Gastroesophageal sphincter (tissue), 4 donors: ENCODE measurements around the gene PRDM16. TPM values are rescaled to one million over a fixed set of nuclear protein-coding genes. Genes with fewer than 3 reads are reported as not detected.

Source experiments
- ATAC-seq: fragments of 150-250 bp; one replicate; pipeline ENCODE4 v1.9.1; 2016; ENCODE audit warnings: mild to moderate bottlenecking, moderate library complexity
- H3K27ac ChIP-seq, 4 donors: fragments of 200-600 bp; sonication (generic) in 3 of 4; 1 replicate in 3 of 4; 2 replicates in 1 of 4; pipeline ENCODE4 v1.5.1; 2016 to 2019
- H3K27me3 ChIP-seq: fragments of 200-600 bp; sonication (generic); one replicate; pipeline ENCODE4 v1.5.1; 2019
- H3K36me3 ChIP-seq, 2 donors: fragments of 200-600 bp; sonication (generic); one replicate each; pipeline ENCODE4 v1.5.1; 2019; ENCODE audit warnings: control low read depth in 1 of 2
- H3K4me1 ChIP-seq, 3 donors: fragments of 200-600 bp; sonication (generic); 1 replicate in 2 of 3; 2 replicates in 1 of 3; pipeline ENCODE4 v1.5.1; 2016 to 2019; ENCODE audit warnings: control low read depth in 2 of 3
- H3K4me3 ChIP-seq, 2 donors: fragments of 200-600 bp; sonication (generic); one replicate each; pipeline ENCODE4 v1.5.1; 2019; ENCODE audit warnings: mild to moderate bottlenecking in 1 of 2, moderate library complexity in 1 of 2
- H3K9me3 ChIP-seq, 3 donors: fragments of 200-600 bp; sonication (generic); one replicate each; pipeline ENCODE4 v1.5.1; 2017 to 2019; ENCODE audit warnings: control low read depth in 2 of 3
- EP300 ChIP-seq: sonication (generic); formaldehyde crosslinking; IDR thresholded peaks from one replicate; pipeline ENCODE4 v1.6.1; 2017; ENCODE audit warnings: antibody characterized with exemption, mild to moderate bottlenecking
- POLR2A ChIP-seq, 2 donors: fragments of 450-650 bp; IDR thresholded peaks; one replicate each; pipeline ENCODE4 v1.6.1; 2017; ENCODE audit warnings: antibody characterized with exemption in 2 of 2, mild to moderate bottlenecking in 2 of 2, moderate library complexity in 1 of 2
- POLR2AphosphoS5 ChIP-seq: sonication (generic); formaldehyde crosslinking; IDR thresholded peaks from one replicate; pipeline ENCODE4 v1.6.1; 2017; ENCODE audit warnings: antibody characterized with exemption
- WGBS, 2 donors: methylation state at CpG; one replicate each; pipeline ENCODE4 v1.1.5; 2018; ENCODE audit warnings: low coverage in 1 of 2; 5-methylcytosine and 5-hydroxymethylcytosine counted together
- total RNA-seq, 4 donors: library from RNA; depleted of rRNA; stranded (reverse); fragments of >200 nt; gene quantifications; one replicate each; pipeline ENCODE4 v1.1.0, GENCODE V29; 2016
- TF ChIP-seq, protein P1 (sequence below), 4 experiments: fragments of 200-600 bp in 2 of 4; fragments of 450-650 bp in 2 of 4; sonication (generic) in 1 of 4; IDR thresholded peaks; one replicate each; pipeline ENCODE4 v1.5.1; 2017 to 2019; ENCODE audit warnings: antibody characterized with exemption in 4 of 4, mild to moderate bottlenecking in 2 of 4, moderate library complexity in 2 of 4

Gene PRDM16
- total RNA-seq, 4 donors from 2014 or later, result 1.1 to 3.4 (median 1.6) TPM

DNA sequence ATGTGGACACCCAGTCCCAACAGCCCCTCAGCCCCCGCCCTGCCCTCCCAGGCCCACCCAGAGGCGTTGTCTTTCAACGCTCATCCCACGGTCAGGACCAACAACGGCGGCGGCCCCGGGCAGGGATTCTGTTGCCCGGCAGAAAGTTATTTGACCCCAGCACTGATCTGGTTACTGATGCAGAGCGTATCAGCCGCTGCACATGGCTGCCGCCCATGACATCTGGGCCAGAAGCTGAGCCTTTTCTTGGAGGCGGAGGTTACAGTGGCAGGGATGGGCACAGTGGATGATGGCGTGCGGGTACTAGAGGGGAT is 258.3 kb downstream of the PRDM16 start:
- peaks cover 40% of the 10 kb centered on the region for H3K27me3 ChIP-seq
- no CpG with 5 or more reads among the region's 15 CpGs for WGBS, 2 donors
- no peak overlapping the region for H3K4me3 ChIP-seq
- no peak for ATAC-seq
- peaks cover 0 to 15% (median 0%) of the 10 kb centered on the region in 3 donors for H3K4me1 ChIP-seq
- H3K9me3 ChIP-seq, result no peaks in the 10 kb centered on the region
- TF ChIP-seq POLR2A (IDR thresholded peaks at IDR 0.05) (no peak), EP300 (no peak)
- TF ChIP-seq, protein P1, sequence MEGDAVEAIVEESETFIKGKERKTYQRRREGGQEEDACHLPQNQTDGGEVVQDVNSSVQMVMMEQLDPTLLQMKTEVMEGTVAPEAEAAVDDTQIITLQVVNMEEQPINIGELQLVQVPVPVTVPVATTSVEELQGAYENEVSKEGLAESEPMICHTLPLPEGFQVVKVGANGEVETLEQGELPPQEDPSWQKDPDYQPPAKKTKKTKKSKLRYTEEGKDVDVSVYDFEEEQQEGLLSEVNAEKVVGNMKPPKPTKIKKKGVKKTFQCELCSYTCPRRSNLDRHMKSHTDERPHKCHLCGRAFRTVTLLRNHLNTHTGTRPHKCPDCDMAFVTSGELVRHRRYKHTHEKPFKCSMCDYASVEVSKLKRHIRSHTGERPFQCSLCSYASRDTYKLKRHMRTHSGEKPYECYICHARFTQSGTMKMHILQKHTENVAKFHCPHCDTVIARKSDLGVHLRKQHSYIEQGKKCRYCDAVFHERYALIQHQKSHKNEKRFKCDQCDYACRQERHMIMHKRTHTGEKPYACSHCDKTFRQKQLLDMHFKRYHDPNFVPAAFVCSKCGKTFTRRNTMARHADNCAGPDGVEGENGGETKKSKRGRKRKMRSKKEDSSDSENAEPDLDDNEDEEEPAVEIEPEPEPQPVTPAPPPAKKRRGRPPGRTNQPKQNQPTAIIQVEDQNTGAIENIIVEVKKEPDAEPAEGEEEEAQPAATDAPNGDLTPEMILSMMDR (IDR thresholded peaks at IDR 0.05), result no peak
- H3K27ac ChIP-seq, result no peak overlapping the region
- no peaks in the 10 kb centered on the region for H3K36me3 ChIP-seq

DNA sequence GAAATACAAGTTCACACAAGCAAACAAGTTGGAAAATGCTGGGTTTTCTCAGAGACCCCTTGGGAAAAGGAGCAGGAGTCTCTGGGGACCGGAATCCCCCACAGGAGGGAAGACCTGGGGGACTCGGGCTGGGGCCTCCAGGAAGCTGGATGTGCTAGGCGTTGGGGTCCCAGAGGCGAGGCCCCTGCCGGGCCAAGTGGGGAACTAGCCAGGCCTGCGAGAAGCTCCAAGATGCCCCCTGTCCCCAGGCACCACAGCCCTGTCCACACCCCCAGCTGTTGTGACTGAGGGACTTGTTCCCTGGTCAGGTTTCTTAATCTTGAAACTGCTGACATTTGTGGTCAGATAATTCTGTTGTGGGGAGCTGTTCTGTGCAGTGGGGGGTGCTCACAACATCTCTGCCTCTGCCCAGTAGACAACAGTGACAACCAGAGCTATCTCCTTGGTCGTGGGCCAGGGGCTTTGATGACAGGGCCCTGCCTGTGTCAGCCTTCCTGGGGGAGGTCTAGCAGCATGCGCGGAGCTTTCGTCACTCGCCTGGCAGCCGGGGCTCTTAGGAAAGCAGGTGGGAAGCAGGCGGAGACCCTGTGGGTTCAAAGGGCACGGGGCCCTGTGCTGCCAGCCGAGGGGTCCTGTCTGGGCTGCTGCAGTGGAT is 259.1 kb downstream of the PRDM16 start:
- peaks cover 0 to 11% (median 0%) of the 10 kb centered on the region in 3 donors for H3K4me1 ChIP-seq
- H3K36me3 ChIP-seq, result no peaks in the 10 kb centered on the region
- TF ChIP-seq, protein P1 (IDR thresholded peaks at IDR 0.05), result no peak
- no peak for TF ChIP-seq POLR2AphosphoS5
- 62 to 80% methylated on average over 1 to 4 of the region's 15 CpGs for WGBS, 2 donors
- H3K9me3 ChIP-seq, result no peaks in the 10 kb centered on the region
- H3K27me3 ChIP-seq, result peaks cover 33% of the 10 kb centered on the region
- no peak overlapping the region for H3K4me3 ChIP-seq
- no peak overlapping the region for H3K27ac ChIP-seq
- no peak for ATAC-seq

DNA sequence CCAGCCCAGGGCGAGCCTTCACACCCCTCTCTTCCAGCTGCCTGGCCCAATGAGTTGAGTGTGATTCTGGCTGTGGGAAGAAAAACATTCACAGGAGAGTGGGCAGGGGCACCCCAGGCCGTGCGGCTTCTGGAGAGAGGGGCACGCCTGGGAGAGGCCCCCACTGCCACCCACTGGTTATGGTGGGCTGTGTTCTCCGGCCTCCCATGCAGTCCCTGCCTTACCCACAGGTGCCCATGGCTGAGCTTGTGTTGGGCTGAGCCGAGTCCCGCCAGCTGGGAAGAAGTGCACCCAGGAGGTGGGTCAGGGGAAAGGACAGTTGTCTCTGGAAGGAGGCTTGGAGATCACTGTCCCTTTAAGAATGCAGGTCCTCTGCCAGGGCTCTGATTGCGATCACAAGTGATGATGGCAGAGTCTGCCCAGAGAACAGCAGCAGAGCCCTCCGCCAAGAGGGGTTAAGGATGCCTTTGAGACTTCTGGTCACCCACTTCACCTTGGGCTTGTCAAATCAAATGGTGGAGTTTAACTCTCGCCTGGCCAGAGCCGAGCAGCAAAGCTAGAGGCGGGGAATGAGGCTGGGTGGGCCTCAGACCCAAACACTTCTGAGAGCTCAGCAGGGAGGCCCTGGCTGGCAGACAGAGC is 260.8 kb downstream of the PRDM16 start:
- ATAC-seq, result no peak
- TF ChIP-seq POLR2A (IDR thresholded peaks at IDR 0.05) (no peak), POLR2AphosphoS5 (no peak), EP300 (no peak)
- TF ChIP-seq, protein P1 (IDR thresholded peaks at IDR 0.05), result no peak
- WGBS, 2 donors, result 100% methylated on average over 1 to 2 of the region's 12 CpGs
- Histone ChIP-seq H3K27me3 (peaks cover 26% of the 10 kb centered on the region), H3K36me3 (no peaks in the 10 kb centered on the region), H3K9me3 (no peaks in the 10 kb centered on the region), H3K4me3 (no peak overlapping the region), H3K4me1 (peaks cover 0 to 7% (median 0%) of the 10 kb centered on the region in 3 donors), H3K27ac (no peak overlapping the region)

DNA sequence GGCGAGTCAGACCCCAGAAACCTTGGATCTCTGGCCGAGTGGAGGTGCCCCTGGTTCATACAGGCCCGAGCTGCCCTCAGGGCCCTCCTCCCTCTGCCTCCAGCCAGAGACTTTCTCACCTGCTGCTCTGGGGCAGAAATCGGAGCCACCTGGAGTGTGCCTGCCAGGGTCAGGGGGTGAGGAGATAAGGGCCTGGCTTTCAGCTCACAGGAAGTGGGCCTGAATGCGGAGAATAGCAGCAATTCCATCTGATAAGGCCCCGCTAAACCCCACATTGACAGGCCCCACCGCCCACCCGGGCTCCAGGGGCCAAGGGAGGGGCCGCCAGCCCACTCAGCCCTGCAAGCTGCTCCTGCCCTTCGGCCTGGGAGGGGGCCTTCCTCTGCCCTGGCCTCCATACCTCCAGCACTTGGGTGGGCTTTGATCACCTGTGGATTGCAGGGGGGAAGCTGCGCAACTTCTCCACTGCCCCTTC is 261.8 kb downstream of the PRDM16 start:
- TF ChIP-seq, protein P1 (IDR thresholded peaks at IDR 0.05), result no peak
- TF ChIP-seq EP300 (no peak), POLR2AphosphoS5 (no peak), POLR2A (IDR thresholded peaks at IDR 0.05) (no peak)
- Histone ChIP-seq H3K27ac (no peak overlapping the region), H3K36me3 (no peaks in the 10 kb centered on the region), H3K27me3 (peaks cover 21% of the 10 kb centered on the region), H3K9me3 (no peaks in the 10 kb centered on the region), H3K4me1 (peaks cover 0 to 9% (median 0%) of the 10 kb centered on the region in 3 donors), H3K4me3 (no peak overlapping the region)
- no CpG with 5 or more reads among the region's 11 CpGs for WGBS, 2 donors
- no peak for ATAC-seq

DNA sequence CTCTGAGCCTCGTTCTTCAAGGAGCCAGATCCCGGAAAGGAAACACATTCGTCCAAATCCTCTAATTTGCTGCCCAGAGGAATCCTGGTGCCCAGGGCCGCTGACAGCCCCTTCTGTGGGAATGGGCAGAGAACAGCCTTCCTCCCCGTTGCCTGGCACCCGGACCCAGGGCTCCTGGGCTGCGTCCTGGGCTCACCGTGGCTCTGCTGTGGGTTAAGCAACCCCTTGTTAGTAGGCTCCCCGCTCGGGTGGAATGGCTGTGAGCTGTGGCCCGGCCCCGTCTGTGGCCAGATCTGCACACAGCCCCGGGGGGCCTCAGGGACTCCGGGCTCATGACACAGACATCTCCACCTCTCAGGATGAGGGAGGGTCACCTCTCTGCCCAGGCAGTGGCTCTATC is 262.6 kb downstream of the PRDM16 start:
- TF ChIP-seq EP300 (no peak), POLR2A (IDR thresholded peaks at IDR 0.05) (no peak), POLR2AphosphoS5 (no peak)
- TF ChIP-seq, protein P1 (IDR thresholded peaks at IDR 0.05), result no peak
- H3K4me1 ChIP-seq, result peaks cover 0 to 9% (median 0%) of the 10 kb centered on the region in 3 donors
- no peak overlapping the region for H3K4me3 ChIP-seq
- WGBS, 2 donors, result 80% methylated on average over 2 of the region's 14 CpGs; no CpG with 5 or more reads in 1 of the 2 donors
- no peak for ATAC-seq
- no peaks in the 10 kb centered on the region for H3K36me3 ChIP-seq
- H3K9me3 ChIP-seq, result no peaks in the 10 kb centered on the region
- peaks cover 18% of the 10 kb centered on the region for H3K27me3 ChIP-seq
- no peak overlapping the region for H3K27ac ChIP-seq
